HG03378 (cell line): ENCODE data around the gene ETV6.
A peak's percentile ranks its signal among the peaks of the same experiment; 100 is the strongest.

ENCODE experiments used
- ATAC-seq: cut with Tn5 transposase; IDR thresholded peaks from one replicate; pipeline ENCODE4 v1.9.1; 2021; ENCODE audit warnings: mild to moderate bottlenecking, moderate library complexity; ENCODE audit not compliant: unreplicated experiment

The ETV6 gene

DNA sequence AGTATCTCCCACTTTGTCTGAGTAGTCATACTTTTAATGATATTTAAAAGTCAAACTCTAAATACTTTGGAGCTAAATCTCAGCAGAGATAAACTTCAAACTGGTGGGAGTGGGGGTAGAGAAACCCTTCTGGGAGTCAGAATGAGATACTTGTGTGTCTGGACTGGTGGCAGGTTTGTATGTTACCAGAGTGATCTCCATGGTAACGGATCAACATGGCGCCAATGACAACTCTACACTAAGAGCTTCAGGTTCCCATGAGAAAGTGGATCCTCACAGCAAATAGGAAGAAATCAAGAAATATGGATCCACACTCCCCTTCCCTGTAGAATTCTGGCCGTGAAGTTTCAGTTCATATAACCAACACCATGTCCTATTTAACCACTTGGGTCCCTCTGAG lies 121.9 kb downstream of the ETV6 start:
- no peak for ATAC-seq

DNA sequence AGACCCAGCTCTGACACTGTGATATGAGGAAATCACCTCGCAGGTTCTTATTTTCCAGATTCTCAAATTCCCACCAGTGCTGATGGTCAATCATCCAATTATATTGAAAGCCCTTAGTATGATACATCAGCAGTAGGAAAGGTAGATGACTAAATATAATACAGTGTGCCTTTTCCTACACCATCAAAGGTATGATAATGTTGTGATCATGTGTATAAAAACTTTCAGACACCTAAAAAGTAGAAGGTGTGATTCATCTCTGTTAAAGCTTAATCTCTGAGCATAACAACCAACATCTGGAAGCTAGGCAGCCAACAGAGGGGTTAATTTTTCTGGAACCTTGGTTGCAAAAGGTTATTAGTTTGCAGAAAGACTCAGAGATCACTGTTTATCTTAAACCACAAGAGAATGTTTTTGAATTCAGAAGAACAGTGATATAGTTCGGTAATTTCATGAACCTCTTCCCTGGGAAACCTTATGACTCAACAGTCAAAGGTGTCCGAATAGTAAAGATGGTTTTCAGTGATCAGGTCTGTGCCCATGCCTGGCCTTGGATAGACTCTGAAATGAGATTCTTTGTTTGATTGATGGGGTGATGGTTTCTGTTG lies 122.5 kb downstream of the ETV6 start:
- ATAC-seq, result peak; percentile 39

DNA sequence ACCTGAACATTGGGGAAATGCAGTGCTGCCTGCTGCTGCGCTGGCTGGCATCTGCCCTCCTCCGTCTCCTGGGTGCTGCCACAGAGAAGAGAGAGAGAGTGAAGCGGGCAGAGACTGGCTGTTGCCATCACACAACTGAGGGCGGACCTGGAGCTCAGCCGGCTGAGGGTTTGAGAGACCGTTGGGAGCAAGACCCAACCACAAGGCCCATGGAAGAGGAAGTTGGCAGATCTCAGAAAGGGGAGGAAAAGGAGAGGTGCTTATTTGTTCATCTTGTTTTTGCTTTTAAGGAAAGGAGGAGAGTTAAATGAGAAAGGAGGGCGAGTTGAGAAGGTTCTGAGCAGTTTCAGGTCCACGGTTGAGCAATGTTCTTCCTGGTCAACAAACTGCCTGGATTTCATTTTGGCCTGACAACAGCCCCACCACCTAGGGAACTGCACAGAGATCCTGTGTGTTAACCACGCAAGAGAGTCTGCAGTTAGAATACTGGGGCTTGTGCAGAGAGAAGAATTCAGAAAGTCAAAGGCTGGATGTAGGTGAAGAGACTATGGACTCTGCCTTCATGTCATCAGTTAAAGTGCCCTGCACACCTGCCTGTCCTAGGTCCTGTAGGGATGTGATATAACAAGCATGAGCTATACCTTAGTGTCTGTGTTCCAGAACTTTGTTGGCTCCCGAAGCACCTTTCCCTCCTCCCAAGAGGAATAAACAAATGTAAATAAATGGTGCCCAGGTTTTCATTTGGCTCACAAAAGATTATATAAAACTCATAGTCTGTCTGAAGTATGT lies 124.6 kb downstream of the ETV6 start:
- ATAC-seq, result no peak

DNA sequence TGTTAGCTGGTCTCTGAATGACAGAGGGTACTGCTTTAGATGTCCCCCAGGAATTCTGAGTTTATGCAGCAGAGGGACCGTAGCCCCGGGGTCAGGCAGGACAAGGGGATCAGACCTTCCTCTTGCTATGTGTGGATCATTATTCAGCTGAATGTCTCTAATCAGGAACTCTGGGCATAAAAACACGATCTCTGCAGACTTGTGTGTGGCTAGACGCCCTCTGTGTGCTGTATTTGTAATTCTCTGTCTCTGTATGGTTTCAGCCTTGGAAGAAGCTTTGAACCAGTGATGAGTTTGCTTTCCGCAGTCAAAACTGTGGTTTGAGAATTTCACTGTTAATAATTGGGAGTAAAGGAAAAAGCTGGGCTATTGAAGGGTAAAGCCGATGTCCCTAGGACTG lies 125.3 kb downstream of the ETV6 start:
- ATAC-seq, result no peak

DNA sequence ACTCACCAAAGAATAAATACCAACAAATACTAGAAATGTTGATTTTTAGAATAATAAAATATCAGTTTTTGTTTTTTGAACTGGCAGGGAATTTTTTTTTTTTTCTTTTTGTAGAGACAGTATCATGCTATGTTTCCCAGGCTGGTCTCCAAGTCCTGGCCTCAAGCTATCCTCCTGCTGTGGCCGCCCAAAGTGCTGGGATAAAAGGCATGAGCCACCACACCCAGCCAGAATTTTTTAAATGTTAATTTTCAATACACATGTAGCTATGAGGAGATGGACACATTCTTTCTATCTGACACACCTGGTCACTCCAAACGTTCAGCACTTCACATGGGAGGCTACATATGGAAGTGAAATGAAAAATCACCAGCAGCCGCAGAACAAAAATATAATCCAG lies 126.8 kb downstream of the ETV6 start:
- no peak for ATAC-seq

DNA sequence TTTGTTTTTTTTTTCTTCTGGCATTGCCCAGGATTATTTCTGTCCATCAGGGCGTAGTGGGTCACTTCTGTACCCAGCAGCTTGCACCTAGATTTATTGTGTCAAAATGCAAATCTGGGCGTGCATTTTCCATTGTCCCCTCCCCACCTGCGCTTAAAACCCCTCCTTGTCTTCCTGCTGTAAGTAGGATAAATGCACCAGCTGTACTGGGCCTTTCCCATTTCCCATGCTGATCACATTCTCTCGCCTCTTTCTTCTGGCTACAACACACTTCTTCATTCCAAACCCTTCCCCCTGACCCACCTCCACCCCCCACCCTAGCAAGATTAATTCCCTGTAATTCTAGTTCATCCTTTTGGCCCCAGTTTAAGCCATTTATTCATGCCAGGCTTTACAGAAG lies 128.0 kb downstream of the ETV6 start:
- no peak for ATAC-seq

DNA sequence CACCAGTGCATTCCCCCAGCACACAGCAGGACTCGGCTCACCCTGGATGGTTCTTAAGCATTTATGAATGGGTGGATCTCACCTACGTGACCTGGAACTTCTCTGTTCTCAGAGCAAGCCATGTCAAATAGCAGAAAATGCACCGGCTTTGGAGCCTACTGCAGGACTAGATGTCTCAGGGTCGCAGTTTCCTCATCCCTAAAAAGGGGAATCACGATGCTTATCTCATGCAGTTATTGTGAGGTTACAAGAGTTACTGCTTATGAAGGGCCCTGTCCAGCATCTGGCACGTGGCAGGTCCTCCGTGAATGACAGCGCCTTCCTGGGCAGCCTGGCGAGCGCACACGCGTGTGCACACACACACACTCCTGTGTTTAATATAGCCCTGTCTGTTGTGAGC lies 128.5 kb downstream of the ETV6 start:
- no peak for ATAC-seq

DNA sequence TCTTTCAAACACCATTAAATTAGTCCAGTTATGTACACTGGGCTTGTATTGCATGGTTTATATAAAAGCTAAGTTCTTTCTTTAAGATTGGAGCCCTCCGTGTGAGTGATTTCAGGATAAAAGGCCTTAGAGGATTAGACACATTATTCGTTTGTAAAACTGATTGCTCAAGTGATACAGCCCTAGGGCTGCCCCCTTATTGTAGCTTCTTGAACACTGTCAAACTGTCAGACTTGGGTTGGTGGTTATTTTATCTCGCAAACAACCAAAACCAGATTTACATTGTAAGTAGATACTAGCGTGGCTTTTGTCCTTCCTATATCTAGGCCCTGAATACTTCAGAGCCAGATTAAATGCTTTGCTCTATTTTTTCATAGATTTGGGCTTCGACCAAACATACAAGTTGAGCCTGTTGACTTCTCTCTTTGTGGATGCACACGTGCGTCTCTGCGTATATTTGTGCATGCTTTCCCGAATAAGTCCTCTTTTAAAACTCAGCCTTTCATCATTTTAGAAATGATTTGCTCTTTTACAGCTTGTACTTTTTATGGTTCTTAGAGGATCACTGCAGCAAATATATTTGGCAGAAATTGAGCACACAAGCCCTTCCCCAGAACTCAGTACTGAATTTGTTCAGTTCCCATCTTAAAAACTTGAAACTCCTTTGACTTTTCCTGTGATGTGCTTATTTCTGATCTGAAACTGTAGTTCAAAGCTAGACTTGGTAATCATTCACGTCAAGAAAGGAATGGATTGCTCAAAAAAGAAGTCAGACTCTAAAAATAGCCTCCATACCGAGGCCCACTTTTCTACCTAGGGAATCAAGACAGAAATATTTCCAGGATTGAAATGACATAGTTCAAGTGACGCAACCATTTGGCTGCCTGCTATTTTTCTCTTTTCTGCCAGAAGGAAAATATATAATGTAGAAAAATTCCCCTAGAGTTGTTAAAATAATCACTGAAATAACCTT lies 129.5 kb downstream of the ETV6 start:
- no peak for ATAC-seq

DNA sequence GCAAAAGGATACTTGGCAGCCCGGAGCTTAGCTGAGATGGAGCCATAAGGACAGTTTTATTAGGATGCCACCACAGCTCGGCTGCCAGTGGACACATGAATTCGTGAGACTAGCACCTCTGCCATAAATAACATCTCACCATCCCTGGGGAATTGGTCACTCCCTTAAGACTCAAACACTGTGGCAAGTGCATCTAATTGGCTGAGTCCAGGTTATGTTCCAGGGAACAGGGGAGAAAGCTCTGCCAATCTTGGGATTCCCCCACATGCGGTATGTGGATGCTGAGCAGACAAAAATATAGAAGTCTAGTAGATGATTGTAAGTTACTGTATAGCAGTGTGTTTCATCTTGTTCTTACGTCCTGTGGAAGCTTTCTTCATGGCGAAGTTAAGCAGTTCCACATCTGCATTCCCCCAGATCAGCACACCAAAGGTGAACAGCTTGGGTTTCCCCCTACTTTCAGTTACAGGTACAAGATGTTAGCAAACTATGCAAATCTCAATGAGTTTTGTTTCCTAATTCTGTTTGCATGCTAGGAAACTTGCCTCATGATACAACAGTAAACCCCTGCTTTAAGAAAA lies 131.1 kb downstream of the ETV6 start:
- ATAC-seq, result peak; percentile 71

DNA sequence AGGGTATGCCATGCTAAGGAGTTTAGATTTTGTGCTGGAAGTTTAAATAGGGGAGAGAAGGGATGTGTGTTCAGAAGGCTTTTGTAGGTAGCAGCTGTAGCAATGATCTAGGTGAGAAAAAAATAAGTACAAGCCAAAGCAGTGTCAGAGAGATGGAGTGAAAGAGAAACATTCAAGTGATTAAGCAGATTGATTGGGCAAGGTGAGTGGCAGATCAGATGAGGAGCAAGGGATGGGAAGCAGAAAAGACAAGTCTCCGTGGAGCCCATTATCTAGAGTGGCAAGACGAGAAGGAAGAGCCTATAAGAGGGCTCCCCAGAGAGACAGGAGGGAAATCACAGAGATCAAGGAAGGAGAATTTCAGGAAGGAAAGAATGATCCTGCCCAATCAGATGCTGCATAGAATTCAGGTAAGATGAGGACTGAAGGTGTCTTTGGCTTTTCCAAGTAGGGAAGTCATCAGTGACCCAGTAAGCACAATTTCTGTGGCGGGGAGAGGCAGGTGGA lies 133.5 kb downstream of the ETV6 start:
- no peak for ATAC-seq

DNA sequence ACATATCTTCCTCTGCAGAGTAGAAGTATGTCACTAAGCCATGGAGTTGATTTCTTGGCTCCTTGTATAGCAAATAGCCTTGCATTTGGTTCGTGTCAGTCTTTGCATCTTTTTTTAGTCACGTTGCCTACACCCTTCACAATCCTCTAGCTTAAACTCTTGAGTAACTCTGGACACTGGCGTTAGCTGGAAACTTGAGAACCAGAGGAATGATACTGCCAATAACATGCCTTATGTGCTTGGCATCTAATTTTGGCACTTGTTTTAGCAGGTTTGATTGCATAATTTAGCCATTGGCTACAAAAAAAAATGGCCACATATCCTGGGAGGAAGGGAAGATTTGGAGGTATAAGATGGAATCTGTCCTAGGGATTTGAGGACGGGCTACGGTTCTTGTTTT lies 136.2 kb downstream of the ETV6 start:
- ATAC-seq, result no peak

DNA sequence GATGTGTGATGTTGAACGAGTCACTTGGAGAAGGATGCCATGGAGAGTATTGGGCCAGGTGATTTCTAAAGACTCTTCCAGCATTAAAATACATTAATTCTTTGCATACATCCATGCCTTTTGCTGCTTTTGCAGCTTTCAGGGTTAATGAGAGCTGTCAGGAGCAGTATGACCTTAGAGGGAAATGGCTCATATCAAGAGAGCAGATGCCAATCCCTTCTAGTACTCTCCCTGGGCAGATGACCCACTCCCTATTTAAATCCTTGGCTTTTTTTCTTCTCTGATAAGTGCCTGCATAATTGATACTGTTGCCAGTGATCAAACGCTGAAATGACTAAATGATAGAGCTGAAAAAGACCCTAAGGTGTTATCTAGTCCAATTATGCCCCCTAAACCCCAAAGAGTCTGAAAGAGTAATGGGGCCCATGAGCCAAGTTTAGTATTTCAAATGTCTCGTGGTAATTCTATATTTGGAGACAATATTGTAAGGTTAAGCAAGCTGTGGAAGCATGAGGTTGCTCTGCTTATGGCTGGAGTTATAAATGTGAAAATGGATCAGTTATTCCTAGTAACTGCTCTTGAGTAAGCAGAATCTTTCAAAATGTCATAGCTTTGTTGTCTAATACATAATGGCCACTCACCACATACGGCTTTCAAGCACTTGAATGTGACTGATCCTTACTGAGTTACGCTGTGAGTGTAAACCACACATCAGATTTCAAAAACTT lies 137.3 kb downstream of the ETV6 start:
- ATAC-seq, result no peak

DNA sequence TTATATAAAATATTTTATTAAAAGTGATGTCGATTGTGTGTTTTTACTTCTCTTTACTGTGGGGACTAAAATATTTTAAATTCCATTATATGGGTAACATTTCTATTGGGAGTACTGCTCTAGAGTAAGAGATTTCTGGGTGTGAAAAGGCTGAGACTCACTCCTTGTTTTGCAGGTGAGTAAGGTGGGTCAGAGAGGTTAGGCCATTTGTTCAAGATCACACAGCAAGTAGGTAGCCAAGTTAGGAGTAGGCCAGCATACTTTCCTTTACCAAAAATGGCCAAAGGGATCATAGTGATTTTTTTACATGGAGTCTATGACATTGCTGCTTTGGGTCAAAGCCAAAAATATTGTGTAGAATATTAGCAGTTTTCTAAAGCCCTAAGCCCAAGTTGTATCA lies 138.0 kb downstream of the ETV6 start:
- no peak for ATAC-seq

DNA sequence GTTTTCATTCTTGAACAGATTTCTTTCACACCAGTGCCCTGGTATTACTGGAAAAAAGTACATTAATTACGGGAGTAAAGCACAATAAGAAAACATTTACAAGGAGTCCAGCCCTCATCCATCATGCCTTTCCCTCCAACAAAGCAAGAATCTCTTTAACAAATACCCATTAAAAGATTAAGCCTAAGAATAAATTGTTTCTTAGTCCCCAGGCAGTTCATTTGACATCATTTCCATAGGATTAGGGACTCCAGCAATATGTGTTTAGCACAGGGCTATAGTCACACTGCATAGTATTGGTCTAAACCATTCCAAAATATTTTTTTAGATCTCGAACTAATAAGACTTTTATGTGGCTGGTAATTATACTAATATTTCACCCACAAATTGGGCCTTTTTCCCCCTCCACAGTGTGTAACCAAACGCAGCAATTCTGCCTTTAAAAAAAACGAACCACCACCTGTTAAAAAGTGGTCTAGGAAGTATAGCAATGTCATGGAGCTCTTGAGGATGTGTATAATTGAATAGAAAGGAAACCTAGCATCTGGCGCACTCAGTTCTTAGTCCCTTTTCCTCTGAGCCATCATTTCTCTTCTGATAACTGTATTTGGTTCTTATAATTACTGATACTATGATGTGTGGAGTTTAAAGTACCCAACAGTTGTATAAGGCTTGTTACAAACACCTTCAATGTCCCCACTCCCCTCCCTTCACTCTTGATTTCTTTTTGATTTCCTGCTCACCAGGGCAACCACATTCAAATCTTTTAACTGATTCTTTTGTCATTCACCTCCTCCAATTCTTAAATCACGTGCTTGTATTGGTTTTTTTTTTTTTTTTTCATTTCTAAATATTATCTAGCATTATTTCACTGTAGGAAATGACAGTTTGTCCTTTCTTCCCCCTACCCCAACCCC lies 138.7 kb downstream of the ETV6 start:
- no peak for ATAC-seq

DNA sequence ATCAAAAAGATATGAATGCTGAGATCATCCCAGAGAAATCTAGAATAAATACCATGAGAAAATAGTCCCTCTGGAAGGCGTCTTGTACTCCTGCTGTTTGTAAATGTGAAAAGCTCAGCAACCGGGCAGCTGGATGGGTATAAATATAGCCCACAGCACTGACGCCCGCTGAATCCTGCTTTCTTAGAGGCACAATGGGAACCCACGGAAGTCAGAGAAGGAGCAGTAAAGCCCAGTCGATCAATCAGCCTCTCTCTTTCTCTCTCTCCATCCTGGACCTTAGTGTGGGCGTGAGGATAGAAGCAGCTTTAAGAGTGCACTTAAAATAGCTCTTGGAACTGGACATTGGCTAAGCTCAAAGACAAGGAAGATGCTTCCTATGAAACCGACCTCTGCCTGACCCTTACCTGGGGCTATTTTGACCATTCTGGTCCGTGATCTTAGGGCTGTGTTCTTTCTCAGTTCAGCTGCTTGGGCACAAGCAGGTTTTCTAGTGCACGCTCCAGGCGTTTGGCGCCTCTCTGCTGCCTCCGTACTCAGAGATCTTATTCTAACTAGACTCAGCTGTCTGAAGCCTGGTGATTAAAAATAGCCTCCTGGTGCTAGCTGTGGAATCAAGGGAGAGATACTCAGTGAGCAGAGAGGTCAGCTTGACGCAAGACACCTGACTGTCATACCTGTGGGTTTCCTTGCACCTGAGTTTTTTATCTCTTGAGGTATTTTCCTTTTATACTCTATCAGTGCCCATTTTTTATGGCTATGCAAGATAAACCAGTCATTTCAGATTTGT lies 144.6 kb downstream of the ETV6 start:
- ATAC-seq, result no peak

DNA sequence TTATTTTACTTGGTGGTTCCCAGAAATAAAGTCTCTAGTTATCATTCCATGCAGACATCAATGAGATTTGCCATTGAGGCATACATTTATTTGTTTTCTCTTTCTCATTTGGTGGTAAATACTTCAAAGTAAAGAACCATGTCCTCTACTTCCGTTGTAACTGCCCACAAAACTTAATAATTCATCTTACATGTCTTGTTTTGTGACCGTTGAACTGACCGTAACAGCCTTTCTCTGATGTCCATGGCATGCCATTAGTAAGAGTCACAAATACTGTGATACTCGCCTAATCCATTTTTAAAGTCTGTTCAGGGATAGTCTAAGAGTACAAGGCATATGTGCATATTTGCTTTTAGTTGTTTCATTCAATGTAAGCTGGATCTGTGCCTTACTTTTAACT lies 145.3 kb downstream of the ETV6 start:
- no peak for ATAC-seq

DNA sequence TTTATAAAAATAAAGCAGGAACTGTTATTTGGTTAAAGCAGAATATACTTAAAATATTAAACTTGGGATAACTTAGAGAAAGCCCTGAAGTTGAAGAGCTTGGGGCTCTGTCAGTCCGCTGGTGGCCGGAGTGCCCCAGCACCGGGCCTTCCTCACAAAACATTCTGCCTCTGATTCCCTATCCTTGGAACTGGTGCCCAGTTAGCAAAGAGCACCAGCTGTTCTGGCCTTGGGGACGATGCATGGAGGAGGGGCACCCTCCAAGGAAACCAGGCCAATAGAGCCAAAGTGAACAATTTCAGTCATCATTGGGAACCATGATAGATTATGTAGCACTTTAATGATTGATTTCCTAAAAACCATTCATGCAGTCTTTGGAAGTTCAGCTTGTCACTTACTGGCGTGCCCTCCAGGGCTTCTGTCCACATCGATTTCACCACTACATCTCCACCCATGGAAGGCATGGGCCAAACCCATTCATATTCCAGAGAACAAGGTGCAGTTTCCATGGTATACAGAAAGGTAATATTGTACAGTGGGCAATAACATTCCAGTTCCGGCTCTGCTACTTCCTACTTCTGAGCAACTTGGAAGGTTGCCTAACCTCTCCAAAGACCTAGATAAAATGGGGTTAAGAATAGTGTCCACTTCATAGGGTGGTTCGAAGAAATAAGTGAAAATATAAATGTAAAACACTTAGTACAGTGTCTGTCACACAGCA lies 145.9 kb downstream of the ETV6 start:
- no peak for ATAC-seq

DNA sequence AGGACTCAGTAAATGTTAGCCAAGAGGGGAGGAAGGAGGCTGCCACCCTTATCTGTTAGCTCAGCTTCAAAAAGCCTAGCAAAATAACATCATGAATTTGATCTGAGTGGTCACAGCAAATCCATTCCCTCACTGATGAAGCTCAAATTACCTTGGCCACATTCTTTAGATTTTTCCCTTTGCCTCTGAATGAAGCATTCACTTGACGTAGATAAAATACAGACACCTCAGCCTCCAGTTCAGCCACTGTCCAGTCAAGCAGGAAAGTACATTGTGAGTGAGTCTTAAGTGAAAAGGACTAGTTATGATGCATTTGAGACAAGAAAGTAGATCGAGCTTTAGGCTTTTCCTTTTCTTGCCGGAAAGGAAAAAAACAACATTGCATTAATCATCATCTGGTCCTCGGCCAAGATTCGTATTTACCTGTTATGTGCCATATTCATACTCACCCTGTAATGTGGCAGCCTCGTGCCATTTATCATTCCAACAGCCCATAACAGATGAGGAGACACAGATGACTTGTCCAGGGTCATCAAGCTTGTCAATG lies 146.5 kb downstream of the ETV6 start:
- no peak for ATAC-seq
